NCI-H1436 treated with DMSO at 0.1 percent for 48 hours (cell line): Measurements from ENCODE around the gene FAM107B.

Experiments
- DNase-seq: peaks from one replicate; lab custom pipeline; 2025; lab: John Stamatoyannopoulos, UW

FAM107B gene

DNA sequence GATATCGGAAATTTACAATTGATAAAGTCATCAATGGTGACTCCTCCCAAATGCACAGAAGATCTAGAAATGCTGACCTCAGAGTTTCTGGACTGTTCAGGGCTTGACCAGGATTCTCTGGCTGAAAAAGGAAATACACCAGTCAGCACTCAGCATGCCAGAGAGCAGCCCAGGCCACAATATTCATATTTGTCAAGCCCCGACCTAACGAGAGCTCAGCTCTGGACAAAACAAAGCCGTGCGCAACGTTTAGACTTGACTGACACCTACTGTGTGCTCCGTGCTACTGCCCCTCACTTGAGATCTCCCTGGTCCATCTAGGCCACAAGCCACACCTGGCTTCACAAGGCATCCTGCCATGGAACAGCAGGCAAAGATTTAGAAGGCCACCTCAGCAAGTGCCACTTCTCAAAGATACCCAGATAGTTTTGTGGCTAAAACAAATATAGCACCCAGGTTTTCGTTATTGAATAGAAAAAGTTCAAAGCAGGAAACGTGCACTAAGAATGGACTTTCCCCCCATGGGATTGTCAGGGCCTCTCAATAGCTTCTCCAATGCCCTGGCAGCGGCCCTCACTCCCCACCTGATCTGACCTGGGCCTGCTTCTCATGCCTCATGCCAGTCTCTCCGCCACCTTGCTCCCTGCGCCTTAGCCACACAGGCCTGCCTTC lies 218.3 kb downstream of the FAM107B start:
- DNase-seq = no peak

DNA sequence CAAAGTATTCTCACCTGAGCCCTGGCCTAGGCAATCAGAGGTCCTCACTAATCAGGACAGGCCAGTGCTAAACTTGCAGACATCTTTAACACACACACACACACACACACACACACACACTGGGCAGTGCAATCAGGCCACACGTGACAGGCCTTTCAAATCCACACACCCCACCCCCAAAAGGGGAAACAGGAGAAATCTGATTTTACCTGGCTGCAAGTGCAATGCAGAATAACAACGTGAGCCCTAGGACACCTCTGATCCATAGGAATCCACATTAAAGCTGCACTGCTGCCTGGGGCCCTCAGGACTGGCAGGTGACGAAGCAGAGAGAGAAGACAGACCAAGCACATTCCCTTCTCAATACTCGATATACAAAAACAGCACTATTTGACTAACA lies 218.9 kb downstream of the FAM107B start:
- no peak for DNase-seq

DNA sequence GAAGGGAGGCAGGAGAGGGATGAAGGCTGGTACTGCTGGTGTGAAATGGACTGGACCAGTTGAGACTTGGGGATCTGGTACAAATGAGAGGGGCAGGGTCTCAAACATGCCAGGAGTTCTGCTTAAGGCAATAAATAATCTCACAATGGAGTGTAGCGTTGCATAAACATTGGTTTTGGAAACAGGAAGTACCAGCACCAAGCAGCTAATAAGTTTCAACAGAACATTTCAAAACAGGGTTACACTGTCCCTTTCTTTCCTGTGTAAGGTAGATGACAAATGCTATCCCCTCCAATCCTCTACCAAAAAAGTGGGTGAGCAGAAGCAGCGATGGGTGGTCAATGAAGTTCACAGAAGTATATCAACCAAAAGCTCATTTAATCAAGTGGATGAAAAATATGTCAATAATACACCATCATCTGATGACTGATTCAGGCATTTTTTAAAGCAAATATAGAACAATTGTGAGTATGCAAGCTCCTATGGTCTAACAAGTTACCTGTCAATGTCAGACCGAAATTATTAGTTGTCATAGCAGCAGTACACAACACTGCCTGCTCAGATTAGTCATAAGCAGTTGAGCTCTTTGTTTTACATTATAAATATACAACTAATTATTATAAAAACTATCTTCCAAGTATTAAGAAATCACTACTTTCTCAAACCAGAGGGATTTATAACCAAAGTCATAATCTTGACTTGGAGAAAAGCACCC lies 220.0 kb downstream of the FAM107B start:
- DNase-seq = no peak

DNA sequence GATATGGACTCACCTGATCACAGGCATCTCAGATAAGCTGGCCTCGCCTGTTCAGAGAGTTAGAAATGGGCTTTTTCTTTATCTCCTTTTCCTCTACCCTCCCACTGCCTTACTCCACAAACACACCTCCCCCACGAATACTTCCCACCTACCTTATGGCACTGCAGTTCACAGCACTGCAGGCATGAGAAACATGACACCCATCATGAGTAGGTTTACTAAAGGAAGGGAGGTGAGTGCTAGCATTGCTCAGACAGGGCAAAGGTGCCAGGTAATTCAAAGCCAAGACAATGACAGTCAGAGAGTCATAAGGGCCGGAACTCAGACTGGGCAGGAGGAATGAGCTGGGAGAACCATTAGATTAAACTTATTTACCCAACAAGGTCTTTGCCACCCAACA lies 220.6 kb downstream of the FAM107B start:
- no peak for DNase-seq

DNA sequence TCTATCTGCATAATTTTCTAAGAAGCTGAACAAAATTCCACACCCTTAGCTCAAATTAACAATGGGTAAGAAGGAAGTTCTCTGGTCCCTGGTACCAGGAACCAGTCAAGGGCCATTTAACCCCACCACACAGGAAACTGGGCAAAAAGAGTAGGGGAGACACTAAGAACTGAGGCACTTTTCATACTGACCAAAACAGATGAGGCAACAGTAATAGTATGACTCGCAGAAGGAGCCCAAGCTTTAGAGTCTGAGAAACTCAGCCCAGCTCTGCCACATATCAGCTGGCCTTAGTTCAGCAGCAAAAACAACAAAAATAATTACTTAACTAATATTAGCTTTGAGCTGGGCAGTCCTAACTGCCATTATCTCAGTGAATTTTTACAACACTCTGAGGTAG lies 221.2 kb downstream of the FAM107B start:
- no peak for DNase-seq

DNA sequence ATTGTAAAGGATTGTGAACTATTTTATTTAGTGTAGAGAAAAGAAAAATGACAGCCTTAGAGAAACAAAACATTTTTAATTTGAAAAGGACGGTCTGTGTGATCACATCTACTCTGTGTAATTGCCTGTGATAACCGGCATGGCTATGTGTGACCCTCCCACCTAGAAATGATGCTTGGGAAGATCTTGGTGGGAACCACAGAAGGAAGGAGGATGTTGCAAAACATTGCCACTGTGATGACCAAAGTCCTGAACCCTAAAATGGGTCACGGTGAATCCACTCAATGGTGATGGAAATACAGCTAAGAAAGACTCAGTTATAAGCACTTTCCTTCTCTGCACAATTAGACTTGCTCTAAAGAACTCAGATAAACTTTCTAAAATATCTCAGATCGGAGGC lies 222.7 kb downstream of the FAM107B start:
- no peak for DNase-seq

DNA sequence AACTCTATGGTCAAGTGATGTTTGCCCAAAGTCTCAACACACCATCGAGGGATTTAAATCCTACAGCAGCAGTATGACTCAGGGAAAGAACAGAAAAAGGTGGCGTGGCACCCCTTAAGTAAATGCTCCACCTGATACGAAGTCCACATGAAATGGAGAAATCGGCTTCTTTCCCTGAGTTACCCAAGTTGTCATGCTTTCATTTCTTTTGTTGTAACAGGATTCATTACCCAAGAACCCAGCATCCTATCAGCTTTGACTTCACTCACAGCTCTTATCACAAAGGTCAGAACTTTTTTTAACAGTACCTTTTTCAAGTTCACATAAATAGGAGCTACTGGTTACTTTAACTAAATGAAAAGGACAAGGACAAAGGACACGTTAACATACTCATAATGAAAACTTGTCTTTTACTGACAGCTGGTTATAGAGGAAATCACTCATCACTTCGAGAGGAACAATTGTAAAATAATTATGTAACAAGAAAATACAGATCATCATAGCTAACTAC lies 224.2 kb downstream of the FAM107B start:
- no peak for DNase-seq

DNA sequence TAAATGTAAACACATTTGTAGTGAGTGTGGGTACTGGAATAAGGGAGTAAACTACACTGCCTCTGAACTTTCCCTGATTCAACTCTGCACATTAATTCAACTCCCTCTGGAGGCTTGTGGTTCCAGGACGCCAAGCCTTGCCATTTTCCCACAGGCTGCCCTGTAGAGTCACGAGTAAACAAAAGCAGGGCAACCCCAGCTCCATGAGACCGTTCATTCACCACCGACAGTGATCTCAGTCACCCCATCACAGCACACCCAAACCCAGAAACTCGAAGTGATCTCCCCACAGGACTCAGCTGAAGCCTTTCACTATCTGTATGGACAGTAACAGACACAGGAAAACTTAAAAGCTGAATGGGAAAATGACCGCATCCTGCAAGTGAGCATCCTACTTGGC lies 225.2 kb downstream of the FAM107B start:
- no peak for DNase-seq

DNA sequence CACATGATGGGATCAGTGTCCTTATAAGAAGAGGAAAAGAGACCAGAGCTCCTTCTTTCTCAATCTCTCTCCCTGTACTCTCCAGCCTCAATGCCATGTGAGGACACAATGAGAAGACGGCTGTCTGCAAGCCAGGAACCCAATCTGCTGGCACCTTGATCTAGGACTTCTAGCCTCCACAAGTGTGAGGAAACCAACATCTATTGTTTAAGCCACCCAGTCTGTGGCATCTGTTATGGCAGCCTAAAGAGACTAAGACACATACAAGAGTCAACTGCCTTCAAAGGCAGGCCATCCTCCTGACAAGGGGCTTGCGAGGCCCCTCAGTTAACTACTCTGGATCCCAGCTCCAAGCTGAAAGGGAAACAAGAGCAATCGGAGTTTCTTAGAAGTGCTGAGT lies 225.7 kb downstream of the FAM107B start:
- no peak for DNase-seq

DNA sequence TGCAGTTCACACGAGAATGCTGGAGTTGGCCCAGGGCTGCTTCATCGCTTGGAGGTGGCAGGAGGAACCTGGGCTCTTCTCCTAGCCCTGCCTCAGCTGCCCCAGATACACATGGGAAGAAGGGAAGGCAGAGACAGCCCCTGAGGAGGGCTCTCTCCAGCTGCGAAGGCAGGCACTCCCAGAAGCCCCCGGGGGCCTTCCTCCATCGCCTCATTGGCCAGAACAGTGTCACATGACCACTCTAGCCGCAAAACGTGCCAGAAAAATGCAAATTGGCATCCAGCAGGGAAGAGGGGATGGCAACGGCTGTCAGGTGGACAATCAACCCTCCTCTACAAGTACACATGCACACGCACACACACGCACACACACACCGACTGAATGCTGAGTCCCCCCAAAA lies 226.2 kb downstream of the FAM107B start:
- DNase-seq = no peak

DNA sequence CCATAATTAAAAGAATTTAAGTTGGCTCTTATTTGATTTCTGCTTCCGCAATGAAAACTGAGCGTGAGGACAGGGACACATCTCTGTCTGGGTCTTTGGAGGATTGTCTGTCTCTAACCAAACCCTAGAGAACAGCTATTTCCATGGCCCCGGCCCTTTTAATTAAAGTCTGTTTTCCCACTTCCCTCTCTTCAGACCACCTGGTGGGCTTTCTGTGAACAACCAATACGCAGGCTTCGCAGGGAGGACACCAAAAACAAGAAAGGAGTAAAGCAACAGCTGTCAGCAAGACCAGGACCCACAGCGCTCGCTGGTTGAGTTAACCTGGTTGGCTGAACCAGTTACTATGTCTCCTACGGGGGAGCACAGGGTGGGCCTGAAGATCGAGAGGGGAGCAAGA lies 226.9 kb downstream of the FAM107B start:
- no peak for DNase-seq

DNA sequence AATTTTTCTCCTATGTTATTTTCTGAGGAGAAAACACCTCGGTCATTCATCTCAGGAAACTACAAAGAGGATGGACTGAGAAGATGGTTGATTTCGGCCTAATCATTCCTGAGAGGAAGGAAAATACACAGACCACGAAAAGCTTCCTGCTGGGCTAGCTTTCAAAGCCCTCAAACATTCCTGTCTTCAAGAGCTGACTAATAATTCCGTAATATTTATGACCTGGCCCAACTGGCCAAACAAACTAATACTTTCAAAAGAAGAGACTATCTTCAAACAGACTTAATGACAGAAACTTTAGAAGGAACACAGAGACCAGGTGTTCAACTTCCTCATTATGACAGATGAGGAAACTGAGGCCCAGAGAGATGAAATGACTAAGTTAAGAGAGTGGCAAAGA lies 228.9 kb downstream of the FAM107B start:
- no peak for DNase-seq

DNA sequence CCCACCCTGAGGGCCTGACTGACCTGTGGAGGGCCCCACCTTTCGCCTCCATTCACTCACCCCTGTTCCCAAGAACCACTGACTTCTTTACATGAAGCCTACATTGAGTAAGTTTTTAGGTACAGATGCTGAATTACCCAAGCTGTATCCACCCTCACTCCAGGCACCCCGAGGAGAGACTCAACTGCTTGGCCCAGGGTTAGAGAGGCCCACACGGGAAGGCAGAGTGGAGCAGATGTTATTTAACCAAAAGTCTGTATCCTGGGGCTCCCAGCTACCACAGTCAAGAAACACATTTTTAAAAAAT lies 230.8 kb downstream of the FAM107B start:
- DNase-seq = no peak

DNA sequence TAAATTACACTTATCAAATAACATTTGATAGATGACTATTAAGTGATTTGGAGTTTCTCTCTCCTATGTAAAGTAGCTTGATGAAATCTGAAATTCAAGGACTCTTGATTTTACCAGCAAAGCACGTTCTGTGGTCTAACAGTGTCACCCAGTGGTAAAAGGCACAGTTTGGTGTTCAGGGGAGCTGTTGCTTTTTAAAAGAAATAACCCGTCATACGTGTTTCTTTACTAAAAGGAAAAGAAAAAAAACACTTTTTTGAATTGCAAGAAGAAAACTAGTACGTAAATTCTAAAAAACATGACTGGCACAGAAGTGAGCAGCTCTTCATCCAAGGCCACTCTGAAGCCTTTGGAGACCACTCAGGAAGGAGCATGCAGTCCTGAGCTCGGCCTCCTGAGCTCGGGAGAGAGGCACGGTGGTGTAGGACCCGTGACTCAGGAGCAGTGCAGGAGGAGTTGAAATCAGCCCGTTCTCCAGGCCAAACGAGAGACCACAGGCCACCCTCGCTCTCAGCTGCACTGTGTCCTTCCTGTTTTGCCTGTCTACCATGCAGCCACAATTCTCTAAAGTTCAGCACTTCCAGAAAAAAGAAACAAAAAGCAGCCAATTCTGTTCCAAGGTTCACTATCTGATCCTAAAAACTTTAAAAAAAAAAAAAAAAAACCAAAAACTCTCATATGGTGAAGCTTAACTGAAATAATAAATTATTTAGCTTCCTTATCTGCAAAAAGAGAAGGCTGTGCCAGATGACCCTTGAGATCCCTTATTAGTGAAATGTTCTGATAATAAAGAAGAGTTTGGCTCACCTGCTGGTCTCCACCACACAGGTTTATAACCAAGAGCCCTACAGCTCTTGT lies 231.4 kb downstream of the FAM107B start:
- DNase-seq = no peak

DNA sequence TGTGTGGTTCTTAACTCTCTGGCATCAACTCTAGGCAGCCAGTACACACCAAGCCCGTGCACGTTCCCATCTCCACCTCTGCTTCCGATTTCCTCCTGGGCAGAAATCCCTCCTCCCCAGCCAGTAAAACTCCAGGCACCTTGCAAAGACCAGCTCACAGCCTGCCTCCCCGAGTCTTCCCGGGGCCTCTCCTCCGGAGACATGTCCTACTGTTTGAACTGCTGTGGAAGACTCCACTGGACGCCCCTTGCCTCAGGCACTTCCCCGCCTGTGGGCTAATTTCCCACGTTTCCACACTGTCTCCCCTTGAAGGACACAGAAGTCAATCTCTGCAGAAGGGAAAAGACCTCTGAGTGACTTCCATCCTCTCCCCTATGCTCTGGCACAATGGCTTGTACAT lies 233.3 kb downstream of the FAM107B start:
- DNase-seq = no peak

DNA sequence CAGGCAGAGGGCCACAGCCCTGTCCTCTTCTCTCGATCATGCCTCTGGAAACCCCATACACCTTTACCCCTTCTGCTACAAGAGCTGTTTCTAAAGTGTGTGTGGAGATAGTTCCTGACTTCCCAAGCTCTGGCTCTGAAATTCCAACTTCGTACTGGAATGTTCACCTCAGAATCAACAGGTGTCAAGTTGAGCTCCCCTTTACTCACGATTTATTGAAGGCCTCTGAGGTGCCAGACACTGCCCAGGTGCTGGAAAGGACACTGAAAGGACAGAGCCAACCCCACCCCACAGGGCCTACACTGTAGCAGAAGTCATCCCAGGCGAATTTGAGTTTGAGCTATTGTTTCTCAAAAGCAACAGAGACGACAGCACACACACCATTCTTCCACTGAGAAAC lies 234.1 kb downstream of the FAM107B start:
- no peak for DNase-seq

DNA sequence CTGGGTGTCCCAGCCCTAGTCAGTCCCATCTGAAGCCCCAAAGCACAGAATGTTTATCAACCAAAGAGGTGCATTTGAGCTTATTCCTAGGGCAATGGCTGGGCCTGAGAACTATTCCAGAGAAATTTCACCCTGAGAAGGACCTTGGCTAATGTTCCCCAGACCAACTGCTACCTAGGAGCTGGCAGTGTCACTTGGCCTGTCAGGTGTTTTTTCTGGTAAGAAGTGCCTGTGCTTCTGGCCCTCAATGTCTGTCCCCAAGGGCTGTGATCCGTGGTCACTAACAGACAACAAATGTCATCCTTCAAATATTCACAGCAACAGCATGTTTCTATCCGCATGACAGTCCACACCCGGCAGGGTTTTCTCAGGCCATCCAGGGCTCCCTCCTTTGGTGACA lies 234.6 kb downstream of the FAM107B start:
- DNase-seq = no peak

DNA sequence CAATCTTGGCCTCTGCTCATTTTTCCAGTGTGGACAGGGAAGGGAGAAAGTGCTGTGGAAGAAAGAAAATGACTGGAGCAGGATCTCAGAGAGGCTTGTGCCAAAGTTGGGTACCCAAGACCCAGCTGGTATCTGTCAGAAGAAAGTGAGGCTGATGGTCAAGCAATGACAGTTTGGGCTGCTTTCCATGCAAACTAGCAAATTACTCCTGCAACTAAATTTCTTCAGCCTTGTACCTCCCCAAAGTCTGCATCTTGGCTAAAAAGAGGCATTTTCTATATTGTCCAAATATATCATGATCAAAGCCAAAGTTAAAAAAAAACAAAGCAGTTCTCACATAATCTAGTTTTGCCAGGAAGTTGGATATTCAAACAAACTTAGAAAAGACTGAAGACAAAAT lies 235.5 kb downstream of the FAM107B start:
- no peak for DNase-seq

DNA sequence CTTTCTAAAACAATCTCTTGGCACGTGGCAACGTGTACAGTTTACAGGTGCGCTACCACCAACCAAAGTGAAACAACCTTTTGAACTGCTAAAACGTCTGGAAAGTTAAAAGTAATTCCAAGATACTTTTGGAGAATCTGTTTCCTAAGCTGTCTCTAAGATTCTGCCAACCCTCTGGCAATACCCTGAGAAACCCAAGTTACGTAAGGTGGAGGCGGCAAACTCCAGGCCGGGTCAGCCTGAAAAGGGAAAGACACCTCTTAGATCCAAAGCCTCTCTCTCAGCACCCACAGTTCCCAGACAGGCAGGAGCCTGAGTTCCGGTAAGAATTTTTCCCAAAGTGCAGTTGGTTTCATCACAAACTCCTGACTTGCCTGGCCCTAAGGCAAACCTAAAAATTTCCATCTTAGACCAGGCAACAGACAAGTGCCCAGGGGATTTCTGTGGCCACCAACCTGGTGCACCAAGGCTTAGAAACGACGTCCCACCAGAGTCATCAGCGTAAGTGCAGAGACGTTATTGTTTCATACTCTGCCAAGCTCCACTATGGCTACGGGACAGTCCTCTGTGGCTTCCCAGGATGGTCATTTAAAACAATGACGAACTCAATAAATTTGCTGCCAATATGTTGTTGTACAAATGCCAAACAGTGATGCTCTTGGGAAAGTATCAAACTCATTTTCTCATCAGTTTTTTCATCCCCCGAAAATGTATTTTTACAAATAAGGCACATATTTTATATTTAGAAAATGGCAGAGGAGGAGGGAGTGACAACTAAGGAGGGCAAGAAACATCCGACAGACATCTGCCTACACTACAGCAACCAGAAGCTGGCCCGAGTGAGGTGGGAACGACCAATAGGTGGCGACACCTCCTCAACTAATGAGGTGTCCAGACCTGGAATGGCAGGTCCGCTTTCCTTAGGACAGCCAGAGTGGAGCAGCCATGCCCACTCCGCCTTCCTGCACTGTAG lies 238.2 kb downstream of the FAM107B start:
- DNase-seq = no peak

DNA sequence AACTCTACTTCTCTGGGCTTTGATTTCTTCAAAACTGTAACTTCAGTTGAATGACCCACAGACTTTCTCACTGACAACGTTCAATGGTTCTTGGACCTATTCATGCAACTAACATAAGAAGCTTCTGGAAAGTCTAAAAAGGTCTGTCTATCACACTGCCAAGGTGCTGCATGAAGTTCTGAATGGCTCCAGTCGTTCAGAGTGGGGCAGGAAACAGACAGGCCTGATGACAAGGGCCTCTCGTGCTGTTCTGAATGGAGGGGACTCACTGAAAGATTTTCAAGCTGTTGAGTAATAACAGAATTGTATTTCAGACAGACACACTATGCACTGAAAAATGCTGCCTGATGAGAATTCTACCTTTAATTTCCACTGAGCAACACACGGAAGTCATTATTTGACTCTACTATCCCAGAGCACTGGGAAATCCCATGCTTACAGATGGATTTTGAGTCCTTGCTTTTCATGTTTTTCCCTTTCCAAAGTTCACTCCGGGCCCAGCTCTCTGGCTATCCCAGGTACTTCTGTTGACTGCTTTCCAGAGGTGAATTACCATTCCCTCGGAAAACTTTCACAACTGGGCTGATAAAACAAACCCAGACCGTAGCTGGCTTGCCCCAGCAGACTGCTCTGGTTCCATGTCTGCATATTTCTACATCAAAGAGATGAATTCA lies 239.1 kb downstream of the FAM107B start:
- no peak for DNase-seq

DNA sequence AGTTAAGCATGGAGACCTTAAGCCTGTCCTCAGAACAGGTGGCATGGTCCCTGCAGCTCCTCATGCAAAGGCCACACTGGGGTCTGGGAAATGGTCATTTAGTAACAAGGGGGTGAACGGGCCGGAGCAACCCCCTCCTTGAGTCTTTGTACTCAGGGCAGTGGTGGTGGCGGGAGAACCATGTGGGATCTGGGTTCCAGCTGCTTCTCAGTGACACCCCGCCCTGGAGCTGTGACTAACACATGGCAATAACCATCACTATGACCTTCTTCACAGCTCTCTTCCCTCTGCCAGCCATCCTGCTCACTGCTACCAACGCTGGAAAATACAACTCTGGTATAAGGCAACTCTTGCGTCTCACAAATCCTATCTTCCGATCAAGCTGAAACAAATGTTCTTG lies 240.5 kb downstream of the FAM107B start:
- no peak for DNase-seq
